Measurements from ENCODE around the gene EZR.

Gene EZR

DNA sequence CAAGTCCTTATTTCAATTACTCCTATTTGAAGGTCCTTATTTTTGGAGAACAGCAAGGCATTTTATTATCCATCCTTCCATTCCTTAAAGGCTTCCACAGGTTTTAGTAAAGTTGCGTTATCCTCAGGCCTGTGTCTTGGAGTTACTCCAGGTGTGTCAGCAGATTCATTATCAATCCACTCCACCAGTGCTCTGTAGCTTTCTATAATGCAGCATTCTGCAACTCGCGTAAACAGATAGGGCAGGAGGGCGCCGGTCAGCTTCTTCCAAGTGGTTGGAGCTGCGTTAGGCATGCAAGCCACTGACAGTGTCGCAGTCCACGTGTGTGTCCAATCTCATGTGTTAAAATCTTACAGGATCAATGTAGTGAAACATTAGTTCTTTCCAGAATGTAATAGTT lies 93.5 kb downstream of the EZR start:
- DNase-seq (ENCODE audit: low spot score): no peak

DNA sequence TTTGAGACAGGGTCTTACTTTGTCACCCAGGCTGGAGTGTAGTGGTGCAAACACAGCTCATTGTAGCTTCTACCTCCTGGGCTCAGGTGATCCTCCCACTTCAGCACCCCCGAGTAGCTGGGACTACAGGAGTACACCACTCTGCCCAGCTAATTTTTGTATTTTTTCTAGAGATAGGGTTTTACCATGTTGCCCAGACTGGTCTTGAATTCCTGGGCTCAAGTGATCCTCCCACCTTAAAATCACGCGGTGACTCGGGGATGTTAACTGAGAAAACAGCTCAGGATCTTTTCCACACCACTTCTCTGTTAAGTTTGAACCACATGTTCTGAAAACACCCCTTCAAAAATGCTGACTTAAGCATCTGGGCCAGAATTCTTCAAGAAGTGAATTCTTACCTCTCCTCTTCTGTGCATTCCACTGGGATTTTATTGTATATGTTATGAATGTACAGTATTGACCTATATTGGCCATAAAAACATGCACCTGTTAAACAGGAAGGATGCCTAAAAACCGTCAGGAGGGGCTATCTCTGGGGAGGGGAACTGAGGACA lies 96.9 kb downstream of the EZR start:
- no peak for DNase-seq (ENCODE audit: low spot score)

DNA sequence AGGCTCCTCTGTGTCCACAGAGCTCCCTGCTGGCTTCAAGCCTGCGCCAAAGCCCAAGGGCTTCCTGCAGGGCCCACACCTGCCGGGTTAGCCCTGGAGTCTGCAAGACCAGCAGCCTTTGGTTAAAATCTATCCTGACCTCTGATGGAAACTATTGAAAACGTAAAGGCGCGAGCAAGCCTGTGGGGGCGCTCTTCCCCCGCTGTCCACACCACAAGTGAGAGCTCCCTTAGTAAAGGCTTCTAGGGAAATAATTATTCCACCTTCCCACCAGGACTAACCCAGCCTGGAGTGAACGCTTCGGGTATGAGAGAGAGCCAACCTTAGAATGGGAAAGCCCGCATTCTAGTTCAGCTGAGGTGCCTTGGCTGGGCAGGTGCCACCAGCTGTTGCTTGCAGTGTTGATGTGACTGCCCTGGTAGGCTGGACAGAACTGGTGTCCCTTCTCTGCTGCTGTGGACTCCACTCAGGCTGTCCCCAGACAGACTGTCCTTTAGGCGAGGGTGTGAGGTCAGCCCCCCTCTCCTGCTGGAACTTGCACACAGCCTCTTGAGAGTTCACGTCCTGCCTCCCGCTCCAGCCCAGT lies 100.6 kb downstream of the EZR start:
- no peak for DNase-seq (ENCODE audit: low spot score)

DNA sequence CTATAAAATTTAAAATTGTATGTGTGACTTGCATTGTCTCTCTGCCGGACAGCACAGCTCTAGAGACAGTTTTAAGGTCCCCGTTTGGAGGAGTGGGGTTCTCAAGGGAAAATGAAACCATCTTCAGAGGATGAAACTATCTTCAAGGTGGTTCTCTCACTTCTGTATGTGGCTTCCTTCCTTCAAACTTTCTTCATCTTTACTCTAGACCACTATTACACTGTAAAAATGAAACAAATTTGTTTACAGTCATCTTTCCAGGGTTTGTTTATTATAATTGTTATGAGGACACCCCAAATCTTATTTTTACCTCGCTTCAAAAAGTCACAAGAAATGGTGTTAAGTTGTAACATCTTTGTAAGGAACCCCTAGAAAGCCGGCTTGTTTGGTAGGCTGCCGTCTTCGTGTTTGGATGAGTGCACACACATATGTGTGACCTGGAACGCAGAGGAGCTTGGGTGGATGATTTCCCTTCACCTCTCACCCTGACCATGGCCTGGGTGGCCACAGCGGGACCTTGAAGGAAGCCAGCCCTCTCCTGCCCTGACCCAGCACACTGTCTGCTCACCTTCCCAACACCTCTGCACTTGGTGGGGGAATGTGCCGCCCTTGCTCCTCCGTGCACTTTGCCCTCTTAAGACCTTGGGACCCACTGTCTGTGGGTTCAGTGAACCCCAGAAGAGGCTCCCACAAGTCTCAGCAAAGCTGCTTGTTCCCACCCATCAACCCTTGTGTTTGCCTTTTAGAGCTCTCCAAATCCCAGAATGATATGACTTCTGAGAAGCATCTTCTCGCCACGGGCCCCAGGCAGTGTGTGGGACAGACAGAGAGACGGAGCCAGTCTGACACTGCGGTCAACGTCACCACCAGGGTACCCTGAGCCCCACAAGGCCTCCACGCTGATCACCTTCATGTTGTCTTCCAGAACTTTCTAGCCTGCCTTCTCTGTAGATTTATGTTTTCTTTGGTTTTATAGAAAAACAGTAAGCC lies 101.5 kb downstream of the EZR start:
- DNase-seq (ENCODE audit: low spot score): no peak
